Esophagus squamous epithelium (tissue), 4 donors: ENCODE results near the gene GPRIN3.

Source experiments
- CTCF ChIP-seq, 6 experiments: fragments of 450-650 bp in 4 of 6; fragments of 200-600 bp in 2 of 6; sonication (generic) in 2 of 6; IDR thresholded peaks; one replicate each; pipeline ENCODE4 v1.5.1; 2016 to 2019; ENCODE audit warnings: antibody characterized with exemption in 6 of 6, mild to moderate bottlenecking in 4 of 6, moderate library complexity in 4 of 6
- POLR2A ChIP-seq, 4 donors: fragments of 450-650 bp; IDR thresholded peaks; one replicate each; pipeline ENCODE4 v1.6.1; 2017; ENCODE audit warnings: antibody characterized with exemption in 4 of 4, mild to moderate bottlenecking in 4 of 4, moderate library complexity in 3 of 4

- no peak for TF ChIP-seq POLR2A (IDR thresholded peaks at IDR 0.05)
- TF ChIP-seq CTCF (IDR thresholded peaks at IDR 0.05): no peak
These were observed 65.4 kb downstream of the GPRIN3 start for GRCh38 chr4:89242216-89242615.
